GM06990 (cell line): ENCODE data around the gene SLC25A13.

Experiments
- DNase-seq: peaks from one replicate; pipeline ENCODE4 v3.0.0-alpha.2; 2011; ENCODE audit not compliant: insufficient read length; ENCODE audit errors: extremely low read depth
- H3K27me3 ChIP-seq: replicated peaks from 2 replicates; pipeline ENCODE4 v1.6.0; 2011; ENCODE audit warnings: low read length; ENCODE audit not compliant: control insufficient read depth, insufficient read depth
- H3K36me3 ChIP-seq: 2 replicates; pipeline ENCODE4 v1.5.1; 2011; ENCODE audit warnings: low read length; ENCODE audit not compliant: control insufficient read depth, insufficient read depth
- H3K4me3 ChIP-seq: replicated peaks from 2 replicates; pipeline ENCODE4 v1.5.1; 2011; ENCODE audit warnings: low read depth, mild to moderate bottlenecking, control low read depth, low read length
- CTCF ChIP-seq: IDR thresholded peaks from 2 replicates; pipeline ENCODE4 v1.5.1; 2011; ENCODE audit warnings: low read length, control low read depth, mild to moderate bottlenecking, inconsistent platforms; ENCODE audit not compliant: insufficient read depth, poor library complexity, severe bottlenecking

SLC25A13 gene

GRCh38 chr7:96276019-96276418, 45.9 kb downstream of the SLC25A13 start:
- no peak for TF ChIP-seq CTCF
- Histone ChIP-seq H3K36me3 (no peaks in the 10 kb centered on the region; the same call in none of the 2 replicates), H3K27me3 (no peaks in the 10 kb centered on the region), H3K4me3 (no peak overlapping the region)
- no peak for DNase-seq

DNA sequence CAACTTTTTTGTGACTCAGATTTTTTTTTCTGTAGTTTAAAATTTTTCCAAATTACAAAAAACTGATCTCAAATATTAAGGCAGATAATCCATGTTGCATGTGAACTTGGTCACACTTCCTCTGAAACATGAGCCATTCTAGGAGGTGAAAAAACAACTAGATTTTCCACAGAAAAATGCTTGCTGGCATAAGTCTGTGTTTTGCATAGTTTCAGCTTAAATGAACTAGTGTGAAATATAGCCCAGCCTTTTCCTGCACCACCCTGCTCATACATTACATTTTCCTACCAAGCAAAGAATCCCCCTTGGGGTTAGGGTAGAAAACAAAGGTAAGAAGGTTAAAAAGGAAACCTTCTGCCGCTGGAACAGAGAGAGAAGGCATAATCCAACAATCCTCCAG, 48.2 kb downstream of the SLC25A13 start:
- Histone ChIP-seq H3K36me3 (no peaks in the 10 kb centered on the region; the same call in none of the 2 replicates), H3K27me3 (no peaks in the 10 kb centered on the region), H3K4me3 (no peak overlapping the region)
- no peak for DNase-seq
- TF ChIP-seq CTCF, result no peak

DNA sequence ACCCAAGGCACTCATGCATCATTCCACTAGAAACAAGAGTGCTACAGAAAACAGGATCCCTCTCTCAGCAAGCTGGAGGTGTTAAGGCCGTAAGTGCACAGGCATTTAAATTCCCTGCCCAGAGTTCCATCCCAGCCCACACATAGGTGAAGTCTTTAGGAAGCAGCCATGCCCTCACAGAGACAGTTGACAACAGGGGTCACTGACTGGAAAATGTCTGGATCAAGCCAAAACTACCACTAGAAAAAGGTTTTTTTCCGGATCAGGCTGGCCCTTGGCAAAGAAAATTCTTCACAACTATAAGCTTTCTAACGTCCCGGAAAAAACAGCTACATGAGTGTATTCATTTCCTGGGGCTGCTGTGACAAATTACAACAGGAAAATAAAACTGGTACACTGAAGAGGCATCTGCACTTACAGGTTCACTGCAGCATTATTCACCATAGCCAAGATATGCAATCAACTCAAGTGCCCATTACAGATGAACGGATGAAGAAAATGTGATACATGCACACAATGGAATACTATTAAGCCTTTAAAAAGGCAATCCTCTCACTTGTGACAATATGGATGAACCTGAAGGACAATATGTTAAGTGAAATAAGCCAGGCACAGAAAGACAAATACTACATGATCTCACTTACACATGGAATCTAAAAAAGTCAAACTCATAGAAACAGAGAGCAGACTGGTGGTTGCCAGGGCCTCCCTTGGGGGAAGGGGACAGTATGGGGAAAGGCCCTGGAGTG, 52.5 kb downstream of the SLC25A13 start:
- H3K36me3 ChIP-seq, result peaks cover 2% of the 10 kb centered on the region; the same call in 1 of the 2 replicates
- H3K4me3 ChIP-seq, result no peak overlapping the region
- DNase-seq, result no peak
- no peak for TF ChIP-seq CTCF
- H3K27me3 ChIP-seq, result no peaks in the 10 kb centered on the region

DNA sequence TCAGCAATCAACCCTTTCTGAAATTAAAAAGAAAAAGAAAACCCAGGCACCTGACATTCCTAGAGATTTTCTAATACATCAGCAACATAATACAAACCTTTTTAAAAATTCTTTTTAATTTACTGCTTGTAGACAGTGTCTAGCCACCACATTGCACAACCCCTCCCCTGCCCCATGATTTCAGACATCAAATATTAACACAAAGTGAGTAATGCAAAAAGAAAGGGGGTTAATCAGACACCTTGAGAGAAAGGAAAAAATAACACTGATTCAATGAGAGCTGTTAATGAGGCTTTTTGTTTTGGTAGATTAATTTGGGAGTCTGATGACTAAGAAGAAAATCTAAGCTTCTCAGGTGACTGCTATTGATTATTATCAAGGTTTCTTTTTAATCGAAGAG, 55.3 kb downstream of the SLC25A13 start:
- Histone ChIP-seq H3K27me3 (no peaks in the 10 kb centered on the region), H3K36me3 (peaks cover 2% of the 10 kb centered on the region; the same call in 1 of the 2 replicates), H3K4me3 (no peak overlapping the region)
- DNase-seq, result no peak
- no peak for TF ChIP-seq CTCF

DNA sequence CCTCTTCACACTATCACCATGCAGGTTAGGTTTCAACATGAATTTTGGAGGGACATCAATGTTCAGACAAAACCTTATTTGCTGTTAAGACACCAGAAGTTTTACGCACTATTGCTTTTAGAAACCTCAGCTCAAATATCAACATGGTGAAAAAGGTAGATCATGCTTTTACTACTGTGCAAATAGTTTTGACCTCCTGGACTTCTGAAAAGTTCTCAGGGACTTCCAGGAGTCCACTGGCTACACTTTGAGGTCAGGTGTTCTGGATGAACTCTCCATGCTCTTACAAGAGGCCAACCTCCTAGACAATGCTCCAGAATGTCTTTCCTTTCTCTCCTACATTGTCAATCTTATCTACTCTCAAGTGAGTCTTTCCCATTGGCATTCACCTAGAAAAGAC, 55.9 kb downstream of the SLC25A13 start:
- no peak for DNase-seq
- H3K27me3 ChIP-seq, result no peaks in the 10 kb centered on the region
- peaks cover 2% of the 10 kb centered on the region; the same call in 1 of the 2 replicates for H3K36me3 ChIP-seq
- H3K4me3 ChIP-seq, result no peak overlapping the region
- no peak for TF ChIP-seq CTCF
